IPS DF 6.9 (cell line): ENCODE results near the gene PLAU.

ENCODE experiments used
- DNase-seq: peaks from one replicate; pipeline ENCODE4 v3.0.0-alpha.2; 2013; ENCODE audit warnings: low read depth, low spot score
- H3K27ac ChIP-seq: one replicate; pipeline ENCODE4 v1.5.1; 2013; ENCODE audit warnings: low read length, control low read depth
- H3K27me3 ChIP-seq: 2 replicates; pipeline ENCODE4 v1.6.1; 2013; ENCODE audit warnings: mild to moderate bottlenecking, low read length; ENCODE audit not compliant: control insufficient read depth, insufficient read depth
- H3K36me3 ChIP-seq: 2 replicates; pipeline ENCODE4 v1.6.1; 2013; ENCODE audit warnings: low read length; ENCODE audit not compliant: control insufficient read depth, insufficient read depth
- H3K4me1 ChIP-seq: 2 replicates; pipeline ENCODE4 v1.6.1; 2013; ENCODE audit warnings: low read length; ENCODE audit not compliant: control insufficient read depth, insufficient read depth
- H3K4me3 ChIP-seq: 2 replicates; pipeline ENCODE4 v1.5.1; 2013; ENCODE audit warnings: mild to moderate bottlenecking, low read length
- H3K9me3 ChIP-seq: 2 replicates; pipeline ENCODE4 v1.6.1; 2013; ENCODE audit warnings: low read length, inconsistent platforms; ENCODE audit not compliant: control insufficient read depth, insufficient read depth
- WGBS: extraction: QIAGEN DNeasy Blood & Tissue Kit; methylation state at CpG from one replicate; pipeline ENCODE4 v1.1.7; 2013; ENCODE audit warnings: mixed read lengths, missing lambda C conversion rate; ENCODE audit not compliant: insufficient read length, insufficient coverage; 5-methylcytosine and 5-hydroxymethylcytosine counted together

The PLAU gene

GRCh38 chr10:73910764-73911552 is at the start of gene PLAU:
Gene PLAU (plus strand): TSS chr10:73911132. CDS start chr10:73911556, 424 bp downstream.
- Histone ChIP-seq H3K4me1 (peaks cover 15% of the 10 kb centered on the region; the same call in 1 of the 2 replicates), H3K27me3 (peaks cover 4% of the 10 kb centered on the region), H3K4me3 (peak within 1 kb of the TSS; percentile 75), H3K36me3 (no peaks in the 10 kb centered on the region), H3K27ac (no peak within 1 kb of the TSS), H3K9me3 (no peaks in the 10 kb centered on the region)
- no peak for DNase-seq
- WGBS, result no CpG with 5 or more reads among the region's 74 CpGs

- Histone ChIP-seq H3K27ac (no peak overlapping the region), H3K9me3 (no peaks in the 10 kb centered on the region), H3K4me1 (peaks cover 1% of the 10 kb centered on the region; the same call in 1 of the 2 replicates), H3K27me3 (no peaks in the 10 kb centered on the region), H3K36me3 (peaks cover 9% of the 10 kb centered on the region), H3K4me3 (no peak overlapping the region)
- no peak for DNase-seq
- WGBS, result no CpG with 5 or more reads among the region's 8 CpGs
These were observed 48.9 kb upstream of the PLAU start for GRCh38 chr10:73862011-73862410.

GRCh38 chr10:73863039-73863817 is 47.7 kb upstream of the PLAU start:
- H3K36me3 ChIP-seq, result peaks cover 9% of the 10 kb centered on the region
- WGBS, result no CpG with 5 or more reads among the region's 5 CpGs
- no peak overlapping the region for H3K4me3 ChIP-seq
- H3K27me3 ChIP-seq, result no peaks in the 10 kb centered on the region
- H3K27ac ChIP-seq, result no peak overlapping the region
- no peak for DNase-seq
- H3K4me1 ChIP-seq, result peaks cover 1% of the 10 kb centered on the region; the same call in 1 of the 2 replicates
- H3K9me3 ChIP-seq, result no peaks in the 10 kb centered on the region

GRCh38 chr10:73864229-73864628 is 46.7 kb upstream of the PLAU start:
- H3K4me1 ChIP-seq, result peaks cover 1% of the 10 kb centered on the region; the same call in 1 of the 2 replicates
- WGBS, result no CpG with 5 or more reads among the region's 4 CpGs
- peaks cover 9% of the 10 kb centered on the region for H3K36me3 ChIP-seq
- no peaks in the 10 kb centered on the region for H3K9me3 ChIP-seq
- no peak overlapping the region for H3K27ac ChIP-seq
- no peak overlapping the region for H3K4me3 ChIP-seq
- DNase-seq, result no peak
- no peaks in the 10 kb centered on the region for H3K27me3 ChIP-seq

GRCh38 chr10:73865107-73865458 is 45.8 kb upstream of the PLAU start:
- H3K36me3 ChIP-seq, result peaks cover 1% of the 10 kb centered on the region; the same call in 1 of the 2 replicates
- no peaks in the 10 kb centered on the region for H3K9me3 ChIP-seq
- WGBS, result no CpG with 5 or more reads among the region's 8 CpGs
- DNase-seq, result no peak
- H3K27me3 ChIP-seq, result no peaks in the 10 kb centered on the region
- no peak overlapping the region for H3K4me3 ChIP-seq
- H3K4me1 ChIP-seq, result peaks cover 1% of the 10 kb centered on the region; the same call in 1 of the 2 replicates
- no peak overlapping the region for H3K27ac ChIP-seq

GRCh38 chr10:73865459-73866442 is 45.2 kb upstream of the PLAU start:
- H3K4me1 ChIP-seq, result peaks cover 1% of the 10 kb centered on the region; the same call in 1 of the 2 replicates
- H3K27ac ChIP-seq, result no peak overlapping the region
- WGBS, result no CpG with 5 or more reads among the region's 11 CpGs
- H3K9me3 ChIP-seq, result no peaks in the 10 kb centered on the region
- DNase-seq, result no peak
- H3K36me3 ChIP-seq, result peaks cover 2% of the 10 kb centered on the region
- H3K4me3 ChIP-seq, result no peak overlapping the region
- H3K27me3 ChIP-seq, result no peaks in the 10 kb centered on the region

- Histone ChIP-seq H3K9me3 (no peaks in the 10 kb centered on the region), H3K4me3 (no peak overlapping the region), H3K27me3 (no peaks in the 10 kb centered on the region), H3K4me1 (peaks cover 1% of the 10 kb centered on the region; the same call in 1 of the 2 replicates), H3K36me3 (peaks cover 2% of the 10 kb centered on the region), H3K27ac (no peak overlapping the region)
- no peak for DNase-seq
- WGBS, result no CpG with 5 or more reads among the region's 7 CpGs
These were observed 44.3 kb upstream of the PLAU start for GRCh38 chr10:73866621-73867020.

- WGBS, result no CpG with 5 or more reads among the region's 10 CpGs
- peaks cover 2% of the 10 kb centered on the region for H3K36me3 ChIP-seq
- H3K4me3 ChIP-seq, result no peak overlapping the region
- no peak overlapping the region for H3K27ac ChIP-seq
- no peaks in the 10 kb centered on the region for H3K9me3 ChIP-seq
- peaks cover 1% of the 10 kb centered on the region; the same call in 1 of the 2 replicates for H3K4me1 ChIP-seq
- no peaks in the 10 kb centered on the region for H3K27me3 ChIP-seq
- DNase-seq, result no peak
These were observed 43.7 kb upstream of the PLAU start for GRCh38 chr10:73867126-73867807.

GRCh38 chr10:73867871-73868631 is 42.9 kb upstream of the PLAU start:
- WGBS, result no CpG with 5 or more reads among the region's 11 CpGs
- H3K27me3 ChIP-seq, result no peaks in the 10 kb centered on the region
- H3K4me3 ChIP-seq, result no peak overlapping the region
- no peak overlapping the region for H3K27ac ChIP-seq
- no peaks in the 10 kb centered on the region for H3K9me3 ChIP-seq
- H3K4me1 ChIP-seq, result peaks cover 2% of the 10 kb centered on the region; the same call in 1 of the 2 replicates
- no peak for DNase-seq
- H3K36me3 ChIP-seq, result peaks cover 2% of the 10 kb centered on the region
